Nephron (organoid): Measurements from ENCODE around the gene GNB2.

Experiments used
- H3K27ac Mint-ChIP-seq, 3 experiments: 2 replicates each; pipeline ENCODE4 v1.8.0; 2020; ENCODE audit warnings: mixed read lengths in 3 of 3, mild to moderate bottlenecking in 2 of 3, moderate library complexity in 1 of 3
- H3K27me3 Mint-ChIP-seq: 2 replicates; pipeline ENCODE4 v1.8.0; 2021; ENCODE audit warnings: low read depth, mild to moderate bottlenecking, moderate library complexity, mixed read lengths
- H3K36me3 Mint-ChIP-seq: 2 replicates; pipeline ENCODE4 v1.8.0; 2020; ENCODE audit warnings: low read depth, mixed read lengths
- H3K4me1 Mint-ChIP-seq: 2 replicates; pipeline ENCODE4 v1.8.0; 2020; ENCODE audit warnings: mixed read lengths
- H3K4me3 Mint-ChIP-seq, 3 experiments: 2 replicates each; pipeline ENCODE4 v1.8.0; 2020; ENCODE audit warnings: mild to moderate bottlenecking in 3 of 3, mixed read lengths in 3 of 3, moderate library complexity in 2 of 3
- H3K9me3 Mint-ChIP-seq: 2 replicates; pipeline ENCODE4 v1.8.0; 2020; ENCODE audit warnings: mixed read lengths
- TF ChIP-seq, protein P1 (sequence below), 3 experiments: fragments of 200-600 bp; sonication (generic); IDR thresholded peaks; one replicate each; pipeline ENCODE4 v1.5.0; 2021; ENCODE audit warnings: antibody characterized with exemption in 3 of 3; ENCODE audit not compliant: unreplicated experiment in 3 of 3

GNB2 gene

DNA sequence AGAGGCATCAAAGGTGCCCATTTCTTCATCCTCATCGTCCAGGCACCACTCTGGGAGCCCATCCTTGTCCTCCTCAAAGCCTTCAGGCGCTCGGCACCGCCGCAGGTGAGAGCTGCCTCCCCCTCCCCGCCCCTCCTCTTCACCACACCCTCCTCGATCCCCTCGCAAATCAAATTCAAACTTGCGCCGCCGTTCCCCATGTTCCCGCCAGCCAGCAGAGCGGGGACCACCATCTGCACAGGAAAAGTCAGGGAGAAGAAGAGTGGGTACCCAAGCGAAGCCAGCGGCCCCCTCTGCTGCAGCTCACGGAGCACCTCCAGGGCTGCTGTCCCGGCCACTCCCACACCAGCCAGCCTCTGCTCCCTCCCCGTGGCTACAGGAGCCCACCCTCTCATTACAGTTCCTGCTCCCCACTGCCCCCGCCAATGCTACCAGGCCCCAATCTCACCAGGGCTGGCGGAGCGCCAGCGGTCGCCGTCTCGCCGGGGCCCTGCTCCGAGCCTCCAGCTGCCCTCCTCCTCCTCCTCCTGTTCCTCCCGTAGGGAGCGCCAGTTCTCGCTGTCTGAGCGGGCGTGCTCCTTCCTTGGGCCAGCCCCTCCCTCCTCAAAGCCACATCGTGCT is 12.8 kb downstream of the GNB2 start:
- no peaks in the 10 kb centered on the region for H3K27me3 Mint-ChIP-seq

GRCh38 chr7:100686822-100687211 is 13.3 kb downstream of the GNB2 start:
- peaks cover 32% of the 10 kb centered on the region for H3K36me3 Mint-ChIP-seq
- H3K27ac Mint-ChIP-seq, result no peak overlapping the region

More for the DNA sequence above, 12.8 kb downstream of the GNB2 start:
- TF ChIP-seq, protein P1, sequence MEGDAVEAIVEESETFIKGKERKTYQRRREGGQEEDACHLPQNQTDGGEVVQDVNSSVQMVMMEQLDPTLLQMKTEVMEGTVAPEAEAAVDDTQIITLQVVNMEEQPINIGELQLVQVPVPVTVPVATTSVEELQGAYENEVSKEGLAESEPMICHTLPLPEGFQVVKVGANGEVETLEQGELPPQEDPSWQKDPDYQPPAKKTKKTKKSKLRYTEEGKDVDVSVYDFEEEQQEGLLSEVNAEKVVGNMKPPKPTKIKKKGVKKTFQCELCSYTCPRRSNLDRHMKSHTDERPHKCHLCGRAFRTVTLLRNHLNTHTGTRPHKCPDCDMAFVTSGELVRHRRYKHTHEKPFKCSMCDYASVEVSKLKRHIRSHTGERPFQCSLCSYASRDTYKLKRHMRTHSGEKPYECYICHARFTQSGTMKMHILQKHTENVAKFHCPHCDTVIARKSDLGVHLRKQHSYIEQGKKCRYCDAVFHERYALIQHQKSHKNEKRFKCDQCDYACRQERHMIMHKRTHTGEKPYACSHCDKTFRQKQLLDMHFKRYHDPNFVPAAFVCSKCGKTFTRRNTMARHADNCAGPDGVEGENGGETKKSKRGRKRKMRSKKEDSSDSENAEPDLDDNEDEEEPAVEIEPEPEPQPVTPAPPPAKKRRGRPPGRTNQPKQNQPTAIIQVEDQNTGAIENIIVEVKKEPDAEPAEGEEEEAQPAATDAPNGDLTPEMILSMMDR (IDR thresholded peaks at IDR 0.05; ENCODE audit: unreplicated experiment in 3 of 3), result no peak
- Mint-ChIP-seq H3K36me3 (peaks cover 35% of the 10 kb centered on the region), H3K4me1 (peaks cover 14% of the 10 kb centered on the region), H3K27ac (no peak overlapping the region), H3K4me3 (no peak overlapping the region), H3K9me3 (no peaks in the 10 kb centered on the region)

DNA sequence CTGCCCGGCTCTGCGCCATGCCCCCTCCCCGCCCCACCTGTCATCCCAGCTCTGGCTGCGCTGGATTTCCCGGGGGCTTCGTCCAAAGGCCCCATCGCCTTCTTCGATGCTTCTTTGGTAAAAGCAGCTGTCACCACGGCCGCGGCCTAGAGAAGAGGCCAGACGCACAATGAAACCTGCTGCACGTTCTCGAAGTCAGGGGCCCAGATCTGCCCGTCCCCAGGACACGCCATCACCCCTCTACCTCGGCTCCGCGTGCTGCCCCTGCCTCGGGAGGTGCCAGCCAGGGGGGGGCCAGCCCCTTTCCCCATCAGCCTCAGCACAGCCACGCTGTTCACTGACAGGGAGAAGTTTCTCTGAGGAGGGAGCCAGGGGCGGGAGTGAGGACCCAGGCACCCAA is 13.7 kb downstream of the GNB2 start:
- Mint-ChIP-seq H3K4me1 (peaks cover 23% of the 10 kb centered on the region), H3K4me3 (no peak overlapping the region), H3K27me3 (no peaks in the 10 kb centered on the region), H3K9me3 (no peaks in the 10 kb centered on the region), H3K27ac (no peak overlapping the region), H3K36me3 (peaks cover 32% of the 10 kb centered on the region)
- TF ChIP-seq, protein P1 (IDR thresholded peaks at IDR 0.05; ENCODE audit: unreplicated experiment in 3 of 3), result no peak

More at GRCh38 chr7:100686822-100687211, 13.3 kb downstream of the GNB2 start:
- TF ChIP-seq, protein P1 (IDR thresholded peaks at IDR 0.05; ENCODE audit: unreplicated experiment in 3 of 3), result no peak
- Mint-ChIP-seq H3K4me1 (peaks cover 19% of the 10 kb centered on the region), H3K27me3 (no peaks in the 10 kb centered on the region), H3K4me3 (no peak overlapping the region), H3K9me3 (no peaks in the 10 kb centered on the region)

DNA sequence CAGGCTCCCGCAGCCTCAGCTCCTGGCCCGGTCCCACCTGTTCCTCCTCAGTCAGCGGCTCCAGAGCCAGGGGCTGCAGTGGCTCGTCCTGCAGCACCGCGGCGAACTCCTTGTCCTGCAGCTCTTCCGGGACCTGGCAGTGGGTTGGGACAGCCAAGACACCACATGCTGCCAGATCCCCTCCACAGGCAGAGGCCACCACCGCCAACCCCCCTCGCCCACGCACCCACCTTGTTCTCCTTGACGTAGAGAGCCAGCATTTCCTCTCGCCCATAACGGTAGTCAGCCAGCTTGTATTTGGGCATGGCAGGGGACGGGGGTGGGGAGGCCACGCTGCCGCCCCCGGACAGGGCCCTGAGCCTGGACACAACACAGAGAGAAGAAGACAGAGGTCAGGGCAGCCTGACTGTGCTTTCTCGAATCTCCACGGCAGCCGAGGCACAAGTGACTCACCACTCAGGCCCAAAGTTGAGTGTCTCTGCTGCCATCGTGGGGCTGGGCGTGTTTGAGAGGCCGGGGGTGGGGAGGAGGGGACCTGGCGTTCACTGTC is 14.3 kb downstream of the GNB2 start:
- Mint-ChIP-seq H3K27ac (no peak overlapping the region), H3K36me3 (peaks cover 32% of the 10 kb centered on the region), H3K4me1 (peaks cover 29% of the 10 kb centered on the region), H3K4me3 (no peak overlapping the region), H3K27me3 (no peaks in the 10 kb centered on the region), H3K9me3 (no peaks in the 10 kb centered on the region)
- TF ChIP-seq, protein P1 (IDR thresholded peaks at IDR 0.05; ENCODE audit: unreplicated experiment in 3 of 3), result no peak

DNA sequence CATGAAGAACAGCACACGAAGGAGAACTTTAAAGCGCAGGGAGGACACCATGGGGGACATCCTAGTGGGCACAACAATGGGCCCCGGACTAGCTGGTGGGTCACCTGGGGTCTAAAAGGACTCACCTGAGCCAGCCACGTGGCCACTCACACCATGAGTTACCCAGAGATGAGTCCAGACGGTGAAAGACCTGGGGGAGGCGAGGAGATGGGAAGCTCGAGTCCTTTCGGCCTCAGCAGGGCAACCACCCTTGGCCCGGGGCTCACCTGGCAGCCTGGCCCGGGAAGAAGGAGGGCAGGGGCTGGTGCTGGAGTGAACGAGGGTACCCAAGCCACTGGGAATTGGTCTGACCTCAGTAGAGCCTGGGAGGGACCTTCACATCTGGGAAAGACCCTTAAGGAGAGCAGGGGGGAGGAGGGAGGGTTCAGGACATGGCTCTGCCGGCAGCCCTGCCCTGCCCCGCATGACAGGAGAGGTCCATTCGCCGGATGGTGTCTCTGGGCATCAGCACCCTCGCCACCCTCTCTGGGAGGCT is 14.9 kb downstream of the GNB2 start:
- H3K27me3 Mint-ChIP-seq, result no peaks in the 10 kb centered on the region
- H3K9me3 Mint-ChIP-seq, result no peaks in the 10 kb centered on the region
- TF ChIP-seq, protein P1 (IDR thresholded peaks at IDR 0.05; ENCODE audit: unreplicated experiment in 3 of 3), result no peak
- H3K27ac Mint-ChIP-seq, result no peak overlapping the region
- H3K4me3 Mint-ChIP-seq, result no peak overlapping the region
- H3K36me3 Mint-ChIP-seq, result peaks cover 28% of the 10 kb centered on the region
- peaks cover 33% of the 10 kb centered on the region for H3K4me1 Mint-ChIP-seq
